Activated T-cell treated with anti-CD3 and anti-CD28 coated beads, Interleukin-2, amount 50 U/mL, for 72 hours (primary cell): ENCODE results near the gene RMI1. TPM values are rescaled to one million over a fixed set of nuclear protein-coding genes. Genes with fewer than 3 reads are reported as not detected.

Source experiments
- ATAC-seq, 2 donors: fragments of 150-1000 bp; cut with Tn5 transposase; replicated peaks in 1 of 2; 2 replicates each; pipeline ENCODE4 v1.10.0; 2021; ENCODE audit warnings: moderate library complexity in 2 of 2, mild to moderate bottlenecking in 1 of 2
- DNase-seq, 2 donors: peaks; one replicate each; pipeline ENCODE4 v3.0.0; 2021 to 2022; ENCODE audit warnings: mixed read lengths in 1 of 2
- H3K27ac Mint-ChIP-seq: one replicate; pipeline ENCODE4 v1.8.0; 2022; ENCODE audit warnings: mild to moderate bottlenecking, moderate library complexity, mixed read lengths
- H3K27me3 Mint-ChIP-seq: one replicate; pipeline ENCODE4 v1.8.0; 2022; ENCODE audit warnings: low read depth, mixed read lengths
- H3K36me3 Mint-ChIP-seq, 2 donors: one replicate each; pipeline ENCODE4 v1.8.0; 2022; ENCODE audit warnings: mixed read lengths in 2 of 2, mild to moderate bottlenecking in 1 of 2; ENCODE audit not compliant: insufficient read depth in 2 of 2
- H3K4me1 Mint-ChIP-seq: one replicate; pipeline ENCODE4 v1.8.0; 2022; ENCODE audit warnings: low read depth, mixed read lengths
- H3K4me3 Mint-ChIP-seq, 2 donors: one replicate each; pipeline ENCODE4 v1.8.0; 2022; ENCODE audit warnings: mild to moderate bottlenecking in 2 of 2, mixed read lengths in 2 of 2, moderate library complexity in 2 of 2
- H3K9me3 Mint-ChIP-seq, 2 donors: one replicate each; pipeline ENCODE4 v1.8.0; 2022; ENCODE audit warnings: mixed read lengths in 2 of 2
- total RNA-seq, 2 donors: library from RNA; stranded (reverse); gene quantifications; one replicate each; pipeline ENCODE4 v1.2.3, GENCODE V29; 2022

The RMI1 gene
- total RNA-seq, 2 donors from 2014 or later = 22.4 to 23.5 TPM

GRCh38 chr9:83976372-83976771 lies 4.2 kb upstream of the RMI1 start:
- Mint-ChIP-seq H3K27ac (peak overlapping the region; percentile 98), H3K9me3 (no peaks in the 10 kb centered on the region), H3K4me1 (peaks cover 51% of the 10 kb centered on the region), H3K4me3 (peak overlapping the region; percentile 58 to 62), H3K36me3 (peaks cover 34 to 76% of the 10 kb centered on the region in 2 donors), H3K27me3 (no peaks in the 10 kb centered on the region)
- no peak for DNase-seq
- no peak for ATAC-seq

GRCh38 chr9:83977196-83977595 lies 3.4 kb upstream of the RMI1 start:
- Mint-ChIP-seq H3K4me3 (peak overlapping the region; percentile 87 to 97), H3K4me1 (peaks cover 51% of the 10 kb centered on the region), H3K9me3 (no peaks in the 10 kb centered on the region), H3K27ac (peak overlapping the region; percentile 98), H3K27me3 (no peaks in the 10 kb centered on the region), H3K36me3 (peaks cover 33 to 68% of the 10 kb centered on the region in 2 donors)
- no peak for ATAC-seq
- no peak for DNase-seq

DNA sequence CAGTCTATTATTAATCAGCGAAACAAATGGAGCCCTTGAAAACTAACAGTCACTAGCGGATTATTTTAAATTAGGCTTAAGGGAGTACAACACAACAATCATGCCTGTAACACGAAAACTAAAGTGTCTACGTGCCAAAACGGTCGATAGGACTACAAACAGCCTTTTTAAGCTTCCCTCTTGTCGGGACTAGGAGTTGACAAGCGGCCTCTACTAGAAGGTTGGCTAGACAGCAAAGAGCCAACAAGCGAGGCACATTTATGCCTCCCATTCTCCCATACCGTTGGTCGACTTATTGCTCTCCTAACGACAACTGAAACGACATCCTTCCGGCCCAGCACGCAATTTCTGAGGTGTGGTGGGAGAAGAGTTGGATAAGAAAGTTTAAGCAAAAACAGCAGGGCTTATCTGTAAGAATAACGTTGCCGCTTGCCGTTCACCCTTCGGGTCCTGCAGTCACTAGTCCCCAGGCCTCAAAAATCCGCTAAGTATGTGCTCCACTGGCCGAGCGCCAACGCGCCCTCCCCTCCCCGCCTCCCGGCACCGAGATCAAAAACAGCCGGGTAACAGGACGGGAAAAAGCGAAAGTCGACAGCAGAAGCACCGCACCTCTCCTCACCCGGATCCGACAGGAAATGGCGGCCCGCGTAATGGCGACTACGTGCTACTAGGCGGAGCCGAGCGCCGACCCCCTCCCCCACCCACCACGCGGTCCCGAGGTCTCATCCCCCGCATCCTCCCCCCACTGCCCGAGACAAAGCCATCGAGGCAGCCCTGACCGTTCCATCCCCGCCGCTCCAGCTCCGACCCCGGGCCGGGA lies 1.4 kb upstream of the RMI1 start:
- ATAC-seq (peak; percentile 52 to 53), DNase-seq (peak; percentile 87 to 91)
- Mint-ChIP-seq H3K4me1 (peaks cover 64% of the 10 kb centered on the region), H3K27me3 (no peaks in the 10 kb centered on the region), H3K36me3 (peaks cover 31 to 57% of the 10 kb centered on the region in 2 donors), H3K9me3 (no peaks in the 10 kb centered on the region), H3K4me3 (peak overlapping the region; percentile 87 to 97), H3K27ac (peak overlapping the region; percentile 98)

DNA sequence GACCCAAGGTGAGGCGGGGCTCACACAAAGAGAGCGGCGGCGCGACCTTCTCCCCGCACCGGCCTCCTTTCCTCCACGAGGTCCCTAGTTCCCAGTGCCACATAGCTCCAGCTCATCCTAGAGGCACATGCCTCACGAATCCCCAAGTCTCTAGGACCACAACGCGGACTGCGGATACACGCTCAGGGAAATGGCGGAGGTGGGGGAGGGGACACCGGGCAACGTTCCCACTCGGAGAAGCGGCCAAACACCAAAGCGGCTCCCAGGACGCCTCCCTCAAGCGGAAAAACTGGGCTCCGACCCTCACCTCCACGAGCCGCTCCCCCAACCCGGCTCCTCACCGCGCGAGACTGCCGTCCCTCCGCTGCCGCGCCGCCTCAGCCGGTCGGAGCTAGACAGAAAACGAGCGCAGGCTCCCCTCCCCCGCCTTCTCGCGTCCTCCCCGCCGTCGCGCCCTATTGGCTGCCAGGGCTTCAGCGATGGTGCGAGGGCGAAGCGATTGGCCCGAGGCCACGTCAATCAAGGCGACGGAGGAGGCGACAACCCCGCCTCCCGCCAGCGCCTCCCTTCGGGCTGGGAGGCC lies 702 bp upstream of the RMI1 start, which contains the start of gene HNRNPK:
TSS of gene HNRNPK (minus strand) at position 404 of the 583 bp plus-strand sequence. CDS start 1,963 bp downstream, outside the sequence.
- ATAC-seq = peak; percentile 83 to 85
- peaks cover 63% of the 10 kb centered on the region for H3K4me1 Mint-ChIP-seq
- peak within 1 kb of the TSS; percentile 87 to 97 for H3K4me3 Mint-ChIP-seq
- no peaks in the 10 kb centered on the region for H3K27me3 Mint-ChIP-seq
- peak within 1 kb of the TSS; percentile 98 for H3K27ac Mint-ChIP-seq
- peaks cover 28 to 50% of the 10 kb centered on the region in 2 donors for H3K36me3 Mint-ChIP-seq
- DNase-seq = peak; percentile 98 to 100
- H3K9me3 Mint-ChIP-seq = no peaks in the 10 kb centered on the region

- peak overlapping the region; percentile 73 for H3K27ac Mint-ChIP-seq
- H3K4me3 Mint-ChIP-seq = peak overlapping the region; percentile 87 to 97
- peaks cover 60% of the 10 kb centered on the region for H3K4me1 Mint-ChIP-seq
- peaks cover 19 to 36% of the 10 kb centered on the region in 2 donors for H3K36me3 Mint-ChIP-seq
- no peaks in the 10 kb centered on the region for H3K27me3 Mint-ChIP-seq
- DNase-seq = peak; percentile 22 to 25
- H3K9me3 Mint-ChIP-seq = no peaks in the 10 kb centered on the region
- no peak for ATAC-seq
Measured at GRCh38 chr9:83981126-83981871, 694 bp downstream of the RMI1 start.

DNA sequence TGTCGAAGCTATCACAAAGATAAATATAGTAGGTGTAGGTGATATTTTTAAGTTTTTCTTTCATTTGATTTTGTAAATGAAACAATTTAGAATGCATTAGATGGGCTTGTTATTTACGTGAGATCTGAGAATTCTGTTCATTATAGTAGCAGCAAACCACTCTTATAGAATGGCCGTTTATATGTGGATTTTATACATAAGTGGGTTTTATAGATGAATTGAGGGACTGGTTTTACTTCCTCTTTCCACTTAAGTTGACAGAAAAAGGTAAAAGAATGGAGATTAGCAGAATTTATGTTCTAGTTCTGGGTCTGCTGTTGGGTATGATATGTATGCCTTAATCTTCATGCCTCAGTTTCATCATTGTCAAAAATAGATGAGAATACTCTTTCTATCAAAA lies 5.6 kb downstream of the RMI1 start:
- H3K27me3 Mint-ChIP-seq = no peaks in the 10 kb centered on the region
- H3K4me3 Mint-ChIP-seq = no peak overlapping the region
- no peak for ATAC-seq
- peaks cover 59% of the 10 kb centered on the region for H3K4me1 Mint-ChIP-seq
- H3K9me3 Mint-ChIP-seq = no peaks in the 10 kb centered on the region
- peaks cover 7 to 23% of the 10 kb centered on the region in 2 donors for H3K36me3 Mint-ChIP-seq
- no peak overlapping the region for H3K27ac Mint-ChIP-seq
- no peak for DNase-seq

GRCh38 chr9:83986765-83987401 lies 6.3 kb downstream of the RMI1 start:
- Mint-ChIP-seq H3K4me3 (peak overlapping the region in 1 of 2 donors; percentile 59), H3K36me3 (peaks cover 4 to 22% of the 10 kb centered on the region in 2 donors), H3K4me1 (peaks cover 52% of the 10 kb centered on the region), H3K27me3 (no peaks in the 10 kb centered on the region), H3K27ac (peak overlapping the region; percentile 51), H3K9me3 (no peaks in the 10 kb centered on the region)
- ATAC-seq (no peak), DNase-seq (no peak)

DNA sequence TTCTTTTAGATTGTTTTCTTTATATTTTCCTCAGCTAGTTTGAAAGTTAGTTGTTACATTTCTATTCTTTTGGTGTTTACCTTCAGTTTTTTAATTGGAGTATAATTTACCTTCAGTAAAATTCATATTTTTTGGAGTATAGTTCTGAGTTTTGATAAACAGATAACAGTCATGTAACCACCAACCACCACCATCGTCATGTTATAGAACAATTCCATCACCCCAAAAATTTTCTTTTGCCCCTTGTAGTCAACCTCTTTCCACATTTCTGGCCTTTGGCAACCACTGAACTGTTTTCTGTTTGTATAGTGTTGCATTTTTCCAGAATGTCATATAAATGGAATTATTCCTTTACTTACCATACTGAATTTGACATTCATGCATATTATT lies 6.8 kb downstream of the RMI1 start:
- Mint-ChIP-seq H3K27me3 (no peaks in the 10 kb centered on the region), H3K9me3 (no peaks in the 10 kb centered on the region), H3K4me1 (peaks cover 47% of the 10 kb centered on the region), H3K36me3 (peaks cover 4 to 22% of the 10 kb centered on the region in 2 donors), H3K27ac (peak overlapping the region; percentile 51), H3K4me3 (peak overlapping the region in 1 of 2 donors; percentile 35)
- ATAC-seq = no peak
- DNase-seq = no peak

- H3K4me1 Mint-ChIP-seq = peaks cover 45% of the 10 kb centered on the region
- no peak for DNase-seq
- H3K27ac Mint-ChIP-seq = no peak overlapping the region
- no peak overlapping the region for H3K4me3 Mint-ChIP-seq
- ATAC-seq = no peak
- H3K9me3 Mint-ChIP-seq = no peaks in the 10 kb centered on the region
- peaks cover 4 to 19% of the 10 kb centered on the region in 2 donors for H3K36me3 Mint-ChIP-seq
- no peaks in the 10 kb centered on the region for H3K27me3 Mint-ChIP-seq
Measured at GRCh38 chr9:83988411-83988810, 7.8 kb downstream of the RMI1 start.

- Mint-ChIP-seq H3K9me3 (no peaks in the 10 kb centered on the region), H3K4me1 (peaks cover 24% of the 10 kb centered on the region), H3K27ac (no peak overlapping the region), H3K27me3 (no peaks in the 10 kb centered on the region), H3K4me3 (no peak overlapping the region), H3K36me3 (peaks cover 5 to 24% of the 10 kb centered on the region in 2 donors)
- ATAC-seq (no peak), DNase-seq (no peak)
Measured at GRCh38 chr9:83991355-83991754, 10.8 kb downstream of the RMI1 start.

DNA sequence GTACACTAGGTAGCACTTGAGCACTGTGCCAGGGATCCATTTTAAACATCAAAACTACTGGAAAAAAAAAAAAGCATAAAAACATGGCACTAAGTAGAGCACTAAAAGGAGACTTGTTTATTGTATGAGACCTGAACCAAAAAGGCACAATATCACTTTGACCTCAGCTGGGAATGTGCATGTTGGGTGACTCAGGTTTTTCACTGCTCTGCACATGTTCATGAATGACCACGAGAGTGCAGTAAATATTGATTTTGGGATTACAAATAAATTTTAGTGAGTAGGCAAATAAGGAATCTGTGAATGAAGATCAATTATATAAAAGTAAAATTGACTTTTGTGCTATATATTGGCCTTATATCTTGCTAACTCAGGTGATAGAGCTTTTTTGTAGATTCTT lies 11.8 kb downstream of the RMI1 start:
- Mint-ChIP-seq H3K9me3 (no peaks in the 10 kb centered on the region), H3K4me3 (no peak overlapping the region), H3K4me1 (peaks cover 18% of the 10 kb centered on the region), H3K27me3 (no peaks in the 10 kb centered on the region), H3K36me3 (peaks cover 5 to 19% of the 10 kb centered on the region in 2 donors), H3K27ac (no peak overlapping the region)
- DNase-seq (no peak), ATAC-seq (no peak)

DNA sequence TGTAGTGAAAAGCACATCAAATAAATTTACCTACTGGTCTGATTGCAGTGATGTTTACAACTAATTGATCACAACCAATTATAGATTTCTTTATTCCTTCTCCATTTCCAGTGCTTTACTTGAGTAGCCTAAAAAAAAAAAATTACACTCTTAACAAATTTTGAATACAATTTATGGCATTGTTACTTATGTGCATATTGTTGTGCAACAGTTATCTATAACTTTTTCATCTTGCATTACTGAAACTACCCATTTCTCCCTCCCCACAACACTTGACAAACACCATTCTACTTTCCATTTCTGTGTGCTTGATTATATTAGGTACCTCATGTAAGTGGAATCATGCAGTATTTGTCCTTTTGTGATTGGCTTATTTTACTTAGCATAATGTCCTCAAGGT lies 12.3 kb downstream of the RMI1 start:
- Mint-ChIP-seq H3K4me1 (peaks cover 15% of the 10 kb centered on the region), H3K27me3 (no peaks in the 10 kb centered on the region), H3K4me3 (no peak overlapping the region), H3K27ac (no peak overlapping the region), H3K36me3 (peaks cover 4 to 17% of the 10 kb centered on the region in 2 donors), H3K9me3 (no peaks in the 10 kb centered on the region)
- no peak for DNase-seq
- no peak for ATAC-seq
